Measurements from ENCODE around the gene FAM13C.
"Not testable (repeated sequence)": the region's sequence is repeated elsewhere in the genome, so short reads cannot be mapped to it uniquely, and the experiment has no call there.

Gene FAM13C

GRCh38 chr10:59237775-59238174, 124.6 kb downstream of the FAM13C start:
- no peak overlapping the region for H3K9ac ChIP-seq (ENCODE audit: low read depth, low read length)
- H3K9me3 ChIP-seq (ENCODE audit: control insufficient read depth, insufficient read depth, low read length): no peaks in the 10 kb centered on the region
- no peaks in the 10 kb centered on the region for H3K36me3 ChIP-seq (ENCODE audit: insufficient read depth, low read length)
- no peaks in the 10 kb centered on the region for H3K4me1 ChIP-seq (ENCODE audit: insufficient read depth, low read length)

- no peaks in the 10 kb centered on the region for H3K4me1 ChIP-seq (ENCODE audit: insufficient read depth, low read length)
- H3K9ac ChIP-seq (ENCODE audit: low read depth, low read length): no peak overlapping the region
- no peaks in the 10 kb centered on the region for H3K9me3 ChIP-seq (ENCODE audit: control insufficient read depth, insufficient read depth, low read length)
- no peaks in the 10 kb centered on the region for H3K36me3 ChIP-seq (ENCODE audit: insufficient read depth, low read length)
Measured at GRCh38 chr10:59236064-59236697, 126.2 kb downstream of the FAM13C start.

- Histone ChIP-seq H3K9ac (ENCODE audit: low read depth, low read length) (no peak overlapping the region), H3K9me3 (ENCODE audit: control insufficient read depth, insufficient read depth, low read length) (no peaks in the 10 kb centered on the region), H3K4me1 (ENCODE audit: insufficient read depth, low read length) (no peaks in the 10 kb centered on the region), H3K36me3 (ENCODE audit: insufficient read depth, low read length) (no peaks in the 10 kb centered on the region)
Measured at GRCh38 chr10:59234816-59235429, 127.4 kb downstream of the FAM13C start.

- Histone ChIP-seq H3K36me3 (ENCODE audit: insufficient read depth, low read length) (no peaks in the 10 kb centered on the region), H3K4me1 (ENCODE audit: insufficient read depth, low read length) (no peaks in the 10 kb centered on the region), H3K9ac (ENCODE audit: low read depth, low read length) (no peak overlapping the region), H3K9me3 (ENCODE audit: control insufficient read depth, insufficient read depth, low read length) (no peaks in the 10 kb centered on the region)
Measured at GRCh38 chr10:59234194-59234593, 128.2 kb downstream of the FAM13C start.

GRCh38 chr10:59229441-59229840, 132.9 kb downstream of the FAM13C start:
- H3K36me3 ChIP-seq (ENCODE audit: insufficient read depth, low read length): no peaks in the 10 kb centered on the region
- no peaks in the 10 kb centered on the region for H3K4me1 ChIP-seq (ENCODE audit: insufficient read depth, low read length)
- no peak overlapping the region for H3K9ac ChIP-seq (ENCODE audit: low read depth, low read length)
- no peaks in the 10 kb centered on the region for H3K9me3 ChIP-seq (ENCODE audit: control insufficient read depth, insufficient read depth, low read length)

- H3K36me3 ChIP-seq (ENCODE audit: insufficient read depth, low read length): no peaks in the 10 kb centered on the region
- H3K9me3 ChIP-seq (ENCODE audit: control insufficient read depth, insufficient read depth, low read length): no peaks in the 10 kb centered on the region
- H3K9ac ChIP-seq (ENCODE audit: low read depth, low read length): no peak overlapping the region
- H3K4me1 ChIP-seq (ENCODE audit: insufficient read depth, low read length): no peaks in the 10 kb centered on the region
Measured at GRCh38 chr10:59227136-59227673, 135.1 kb downstream of the FAM13C start.

GRCh38 chr10:59225211-59225610, 137.1 kb downstream of the FAM13C start:
- no peaks in the 10 kb centered on the region; the same call in 1 of the 2 replicates for H3K4me1 ChIP-seq (ENCODE audit: insufficient read depth, low read length)

GRCh38 chr10:59223597-59223996, 138.8 kb downstream of the FAM13C start:
- H3K9me3 ChIP-seq (ENCODE audit: control insufficient read depth, insufficient read depth, low read length); H3K36me3 ChIP-seq (ENCODE audit: insufficient read depth, low read length): not testable (repeated sequence)

More at GRCh38 chr10:59225211-59225610, 137.1 kb downstream of the FAM13C start:
- H3K9ac ChIP-seq (ENCODE audit: low read depth, low read length): no peak overlapping the region
- no peaks in the 10 kb centered on the region for H3K9me3 ChIP-seq (ENCODE audit: control insufficient read depth, insufficient read depth, low read length)
- no peaks in the 10 kb centered on the region for H3K36me3 ChIP-seq (ENCODE audit: insufficient read depth, low read length)

GRCh38 chr10:59222788-59223187, 139.6 kb downstream of the FAM13C start:
- H3K36me3 ChIP-seq (ENCODE audit: insufficient read depth, low read length): no peaks in the 10 kb centered on the region
- no peaks in the 10 kb centered on the region; the same call in 1 of the 2 replicates for H3K4me1 ChIP-seq (ENCODE audit: insufficient read depth, low read length)

More at GRCh38 chr10:59223597-59223996, 138.8 kb downstream of the FAM13C start:
- H3K9ac ChIP-seq (ENCODE audit: low read depth, low read length); H3K4me1 ChIP-seq (ENCODE audit: insufficient read depth, low read length): not testable (repeated sequence)

GRCh38 chr10:59216178-59216869, 146.0 kb downstream of the FAM13C start:
- no peak overlapping the region for H3K9ac ChIP-seq (ENCODE audit: low read depth, low read length)
- no peaks in the 10 kb centered on the region for H3K36me3 ChIP-seq (ENCODE audit: insufficient read depth, low read length)
- no peaks in the 10 kb centered on the region; the same call in 1 of the 2 replicates for H3K4me1 ChIP-seq (ENCODE audit: insufficient read depth, low read length)
- H3K9me3 ChIP-seq (ENCODE audit: control insufficient read depth, insufficient read depth, low read length): no peaks in the 10 kb centered on the region

More at GRCh38 chr10:59222788-59223187, 139.6 kb downstream of the FAM13C start:
- no peaks in the 10 kb centered on the region for H3K9me3 ChIP-seq (ENCODE audit: control insufficient read depth, insufficient read depth, low read length)
- H3K9ac ChIP-seq (ENCODE audit: low read depth, low read length): no peak overlapping the region

- Histone ChIP-seq H3K4me1 (ENCODE audit: insufficient read depth, low read length) (no peaks in the 10 kb centered on the region), H3K36me3 (ENCODE audit: insufficient read depth, low read length) (no peaks in the 10 kb centered on the region), H3K9ac (ENCODE audit: low read depth, low read length) (no peak overlapping the region), H3K9me3 (ENCODE audit: control insufficient read depth, insufficient read depth, low read length) (no peaks in the 10 kb centered on the region)
Measured at GRCh38 chr10:59214160-59214559, 148.2 kb downstream of the FAM13C start.

- no peak overlapping the region for H3K9ac ChIP-seq (ENCODE audit: low read depth, low read length)
- H3K36me3 ChIP-seq (ENCODE audit: insufficient read depth, low read length): no peaks in the 10 kb centered on the region
- H3K9me3 ChIP-seq (ENCODE audit: control insufficient read depth, insufficient read depth, low read length): no peaks in the 10 kb centered on the region
- no peaks in the 10 kb centered on the region for H3K4me1 ChIP-seq (ENCODE audit: insufficient read depth, low read length)
Measured at GRCh38 chr10:59212301-59212798, 150.0 kb downstream of the FAM13C start.

- Histone ChIP-seq H3K9me3 (ENCODE audit: control insufficient read depth, insufficient read depth, low read length) (no peaks in the 10 kb centered on the region; the same call in 1 of the 2 replicates), H3K9ac (ENCODE audit: low read depth, low read length) (no peak overlapping the region), H3K36me3 (ENCODE audit: insufficient read depth, low read length) (no peaks in the 10 kb centered on the region), H3K4me1 (ENCODE audit: insufficient read depth, low read length) (peaks cover 8% of the 10 kb centered on the region; the same call in 1 of the 2 replicates)
Measured at GRCh38 chr10:59206204-59206720, 156.1 kb downstream of the FAM13C start.

Data from ES-I3 (cell line).